RWPE1 (cell line): ENCODE data around the gene LRMDA.

ENCODE experiments used
- CTCF ChIA-PET: fragments of 350-600 bp; sonication (Branson Sonifier 250); formaldehyde crosslinking; extraction: SDS; loops from one replicate; lab custom pipeline; 2021; lab: Yijun Ruan, JAX
- POLR2A ChIA-PET: fragments of 400-600 bp; formaldehyde crosslinking; extraction: SDS; loops from one replicate; lab custom pipeline; 2020; ENCODE audit warnings: antibody characterized with exemption; ENCODE audit not compliant: low non-redundant PET; lab: Yijun Ruan, JAX
- DNase-seq: peaks from one replicate; pipeline ENCODE4 v3.0.0; 2012; ENCODE audit warnings: low spot score
- H3K27ac ChIP-seq: fragments of 450-650 bp; 2 replicates; pipeline ENCODE4 v1.5.1; 2017
- CTCF ChIP-seq: fragments of 450-650 bp; conservative IDR thresholded peaks from 2 replicates; pipeline ENCODE4 v1.5.1; 2017; ENCODE audit warnings: low read depth, mild to moderate bottlenecking

LRMDA gene

GRCh38 chr10:76268954-76269353 is 837.5 kb downstream of the LRMDA start:
- no peak for TF ChIP-seq CTCF
- no peak for DNase-seq
- H3K27ac ChIP-seq: no peak overlapping the region
- ChIA-PET CTCF (interaction anchor here (0.8 kb wide), 1 partner anchor 9 kb away, joined by 4 read pairs; no protein-coding TSS in a partner anchor), POLR2A (no interaction called here)

- no peak overlapping the region for H3K27ac ChIP-seq
- POLR2A ChIA-PET: no interaction called here
- DNase-seq: no peak
- CTCF ChIA-PET: no interaction called here
- no peak for TF ChIP-seq CTCF
These were observed 839.0 kb downstream of the LRMDA start for GRCh38 chr10:76270464-76270863.

- CTCF ChIA-PET: interaction anchor here (0.6 kb wide), 1 partner anchor 564 kb away, joined by 5 read pairs; no protein-coding TSS in a partner anchor
- DNase-seq: no peak
- POLR2A ChIA-PET: no interaction called here
- no peak overlapping the region for H3K27ac ChIP-seq
- TF ChIP-seq CTCF: no peak
These were observed 843.5 kb downstream of the LRMDA start for GRCh38 chr10:76274933-76275332.

- DNase-seq: no peak
- ChIA-PET CTCF (no interaction called here), POLR2A (no interaction called here)
- no peak overlapping the region for H3K27ac ChIP-seq
- no peak for TF ChIP-seq CTCF
These were observed 847.5 kb downstream of the LRMDA start for GRCh38 chr10:76278811-76279460.

GRCh38 chr10:76281659-76282058 is 850.2 kb downstream of the LRMDA start:
- ChIA-PET POLR2A (no interaction called here), CTCF (no interaction called here)
- no peak for TF ChIP-seq CTCF
- no peak for DNase-seq
- H3K27ac ChIP-seq: no peak overlapping the region

GRCh38 chr10:76282061-76283025 is 850.9 kb downstream of the LRMDA start:
- POLR2A ChIA-PET: no interaction called here
- no peak for TF ChIP-seq CTCF
- DNase-seq: no peak
- CTCF ChIA-PET: interaction anchor here (0.6 to 0.8 kb wide), 2 partner anchors 182 to 195 kb away, joined by 3 to 5 read pairs; no protein-coding TSS in a partner anchor
- no peak overlapping the region for H3K27ac ChIP-seq
